ENCODE data around the gene CAMTA1.
A peak's percentile ranks its signal among the peaks of the same experiment; 100 is the strongest.

The CAMTA1 gene

GRCh38 chr1:7505771-7506453, 720.7 kb downstream of the CAMTA1 start:
- Histone ChIP-seq H3K14ac (ENCODE audit: low read length) (no peak overlapping the region), H2BK12ac (ENCODE audit: low read length) (no peak overlapping the region), H2AK5ac (ENCODE audit: low read length) (no peak overlapping the region), H3K23ac (ENCODE audit: low read length) (no peak overlapping the region), H3K4ac (ENCODE audit: low read depth, low read length) (no peak overlapping the region), H3K9me3 (ENCODE audit: insufficient read depth, low read depth, low read length) (no peaks in the 10 kb centered on the region), H3K4me2 (ENCODE audit: low read length) (no peak overlapping the region), H3K79me2 (ENCODE audit: control insufficient read depth, insufficient read depth, low read length, poor library complexity) (no peaks in the 10 kb centered on the region), H3K27me3 (ENCODE audit: insufficient read depth, low read length) (no peaks in the 10 kb centered on the region), H3K36me3 (ENCODE audit: control insufficient read depth in 1 of 2, insufficient read depth in 2 of 2, low read length in 2 of 2) (no peaks in the 10 kb centered on the region), H3K9ac (ENCODE audit: low read length) (no peak overlapping the region), H2AFZ (ENCODE audit: insufficient read depth, low read length, poor library complexity) (no peak overlapping the region), H3K4me3 (ENCODE audit: low read depth, low read length) (no peak overlapping the region), H2BK5ac (ENCODE audit: low read depth, low read length, poor library complexity) (no peak overlapping the region), H4K8ac (ENCODE audit: low read depth, low read length) (no peak overlapping the region), H3K79me1 (ENCODE audit: low read length) (no peaks in the 10 kb centered on the region), H4K12ac (ENCODE audit: low read depth, low read length) (no peak overlapping the region), H2BK120ac (ENCODE audit: insufficient read depth, low read length, poor library complexity) (no peak overlapping the region), H3K18ac (ENCODE audit: low read length) (no peak overlapping the region), H3K27ac (ENCODE audit: low read depth, low read length) (no peak overlapping the region), H3K4me1 (ENCODE audit: control insufficient read depth in 1 of 2, insufficient read depth in 2 of 2, low read length in 2 of 2) (no peaks in the 10 kb centered on the region), H4K91ac (ENCODE audit: low read depth, low read length) (no peak overlapping the region)
- WGBS (ENCODE audit: extremely low coverage, insufficient coverage, insufficient read length) = no CpG with 5 or more reads among the region's 16 CpGs
- no peak for DNase-seq

DNA sequence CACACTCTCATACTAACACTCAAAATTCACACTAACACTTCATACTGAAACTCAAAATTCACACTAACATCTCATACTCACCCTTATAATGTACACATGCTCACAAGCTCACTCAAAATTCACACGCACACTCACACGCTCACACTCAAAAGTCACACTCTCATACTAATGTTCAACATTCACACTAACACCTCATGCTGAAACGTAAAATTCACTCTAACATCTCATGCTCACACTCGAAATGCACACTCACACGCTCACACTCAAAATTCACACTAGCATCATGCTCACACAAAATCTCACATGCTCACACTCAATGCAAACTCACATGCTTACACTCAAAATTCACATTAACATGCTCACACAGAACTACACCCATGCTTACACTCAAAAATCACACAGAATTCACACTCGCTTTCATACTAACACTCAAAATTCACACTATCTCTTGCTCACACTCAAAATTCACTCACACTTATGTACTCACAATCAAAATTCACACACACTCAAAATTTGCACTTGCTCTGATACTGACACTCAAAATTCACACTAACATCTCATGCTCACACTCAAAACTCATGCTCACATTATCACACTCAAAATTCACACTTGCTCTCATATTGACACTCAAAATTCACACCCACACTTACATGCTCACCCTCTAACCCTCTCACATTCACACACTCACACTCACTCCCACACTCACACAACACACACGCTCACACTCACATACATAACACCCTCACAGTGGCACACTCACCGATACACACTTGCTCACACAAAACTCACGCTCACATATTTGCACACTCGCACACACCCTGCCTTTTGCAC, 721.4 kb downstream of the CAMTA1 start:
- no peak overlapping the region for H3K23ac ChIP-seq (ENCODE audit: low read length)
- H2BK120ac ChIP-seq (ENCODE audit: insufficient read depth, low read length, poor library complexity) = no peak overlapping the region
- H3K27ac ChIP-seq (ENCODE audit: low read depth, low read length) = no peak overlapping the region
- no peaks in the 10 kb centered on the region for H3K79me1 ChIP-seq (ENCODE audit: low read length)
- H3K4me2 ChIP-seq (ENCODE audit: low read length) = no peak overlapping the region
- H3K18ac ChIP-seq (ENCODE audit: low read length) = no peak overlapping the region
- no peak overlapping the region for H4K12ac ChIP-seq (ENCODE audit: low read depth, low read length)
- H2BK5ac ChIP-seq (ENCODE audit: low read depth, low read length, poor library complexity) = no peak overlapping the region
- WGBS (ENCODE audit: extremely low coverage, insufficient coverage, insufficient read length) = 100% methylated on average over 9 of the region's 10 CpGs
- H4K91ac ChIP-seq (ENCODE audit: low read depth, low read length) = no peak overlapping the region
- H3K4ac ChIP-seq (ENCODE audit: low read depth, low read length) = no peak overlapping the region
- H2AFZ ChIP-seq (ENCODE audit: insufficient read depth, low read length, poor library complexity) = no peak overlapping the region
- no peaks in the 10 kb centered on the region for H3K9me3 ChIP-seq (ENCODE audit: insufficient read depth, low read depth, low read length)
- H2BK12ac ChIP-seq (ENCODE audit: low read length) = no peak overlapping the region
- H3K14ac ChIP-seq (ENCODE audit: low read length) = no peak overlapping the region
- H2AK5ac ChIP-seq (ENCODE audit: low read length) = no peak overlapping the region
- no peak overlapping the region for H4K8ac ChIP-seq (ENCODE audit: low read depth, low read length)
- no peaks in the 10 kb centered on the region for H3K27me3 ChIP-seq (ENCODE audit: insufficient read depth, low read length)
- no peak overlapping the region for H3K9ac ChIP-seq (ENCODE audit: low read length)
- no peaks in the 10 kb centered on the region for H3K4me1 ChIP-seq (ENCODE audit: control insufficient read depth in 1 of 2, insufficient read depth in 2 of 2, low read length in 2 of 2)
- no peak for DNase-seq
- peak overlapping the region; percentile 32 for H3K4me3 ChIP-seq (ENCODE audit: low read depth, low read length)
- no peaks in the 10 kb centered on the region for H3K36me3 ChIP-seq (ENCODE audit: control insufficient read depth in 1 of 2, insufficient read depth in 2 of 2, low read length in 2 of 2)
- no peaks in the 10 kb centered on the region for H3K79me2 ChIP-seq (ENCODE audit: control insufficient read depth, insufficient read depth, low read length, poor library complexity)

GRCh38 chr1:7507285-7508019, 722.2 kb downstream of the CAMTA1 start:
- no peaks in the 10 kb centered on the region for H3K79me2 ChIP-seq (ENCODE audit: control insufficient read depth, insufficient read depth, low read length, poor library complexity)
- no peak overlapping the region for H2AFZ ChIP-seq (ENCODE audit: insufficient read depth, low read length, poor library complexity)
- H4K8ac ChIP-seq (ENCODE audit: low read depth, low read length) = no peak overlapping the region
- no peak overlapping the region for H4K12ac ChIP-seq (ENCODE audit: low read depth, low read length)
- WGBS (ENCODE audit: extremely low coverage, insufficient coverage, insufficient read length) = no CpG with 5 or more reads among the region's 21 CpGs
- no peak overlapping the region for H3K23ac ChIP-seq (ENCODE audit: low read length)
- no peak overlapping the region for H3K9ac ChIP-seq (ENCODE audit: low read length)
- no peak overlapping the region for H3K18ac ChIP-seq (ENCODE audit: low read length)
- no peaks in the 10 kb centered on the region for H3K79me1 ChIP-seq (ENCODE audit: low read length)
- H3K4me2 ChIP-seq (ENCODE audit: low read length) = no peak overlapping the region
- no peak overlapping the region for H2BK5ac ChIP-seq (ENCODE audit: low read depth, low read length, poor library complexity)
- no peak overlapping the region for H3K14ac ChIP-seq (ENCODE audit: low read length)
- H2AK5ac ChIP-seq (ENCODE audit: low read length) = no peak overlapping the region
- H3K9me3 ChIP-seq (ENCODE audit: insufficient read depth, low read depth, low read length) = no peaks in the 10 kb centered on the region
- H3K27me3 ChIP-seq (ENCODE audit: insufficient read depth, low read length) = no peaks in the 10 kb centered on the region
- peak overlapping the region; percentile 32 for H3K4me3 ChIP-seq (ENCODE audit: low read depth, low read length)
- H3K4ac ChIP-seq (ENCODE audit: low read depth, low read length) = no peak overlapping the region
- H3K36me3 ChIP-seq (ENCODE audit: control insufficient read depth in 1 of 2, insufficient read depth in 2 of 2, low read length in 2 of 2) = no peaks in the 10 kb centered on the region
- no peaks in the 10 kb centered on the region for H3K4me1 ChIP-seq (ENCODE audit: control insufficient read depth in 1 of 2, insufficient read depth in 2 of 2, low read length in 2 of 2)
- H2BK120ac ChIP-seq (ENCODE audit: insufficient read depth, low read length, poor library complexity) = no peak overlapping the region
- H2BK12ac ChIP-seq (ENCODE audit: low read length) = no peak overlapping the region
- no peak for DNase-seq
- H4K91ac ChIP-seq (ENCODE audit: low read depth, low read length) = no peak overlapping the region
- no peak overlapping the region for H3K27ac ChIP-seq (ENCODE audit: low read depth, low read length)

- Histone ChIP-seq H2BK5ac (ENCODE audit: low read depth, low read length, poor library complexity) (no peak overlapping the region), H3K18ac (ENCODE audit: low read length) (no peak overlapping the region)
- WGBS (ENCODE audit: extremely low coverage, insufficient coverage, insufficient read length) = no CpG with 5 or more reads among the region's 16 CpGs
Measured at GRCh38 chr1:7508052-7508933, 723.0 kb downstream of the CAMTA1 start.

More at GRCh38 chr1:7508052-7508933, 723.0 kb downstream of the CAMTA1 start:
- Histone ChIP-seq H2AK5ac (ENCODE audit: low read length) (no peak overlapping the region), H3K9me3 (ENCODE audit: insufficient read depth, low read depth, low read length) (no peaks in the 10 kb centered on the region), H3K36me3 (ENCODE audit: control insufficient read depth in 1 of 2, insufficient read depth in 2 of 2, low read length in 2 of 2) (no peaks in the 10 kb centered on the region), H2AFZ (ENCODE audit: insufficient read depth, low read length, poor library complexity) (no peak overlapping the region), H3K4me2 (ENCODE audit: low read length) (no peak overlapping the region), H3K79me2 (ENCODE audit: control insufficient read depth, insufficient read depth, low read length, poor library complexity) (no peaks in the 10 kb centered on the region), H3K14ac (ENCODE audit: low read length) (no peak overlapping the region), H3K9ac (ENCODE audit: low read length) (no peak overlapping the region), H3K4me1 (ENCODE audit: control insufficient read depth in 1 of 2, insufficient read depth in 2 of 2, low read length in 2 of 2) (no peaks in the 10 kb centered on the region), H3K23ac (ENCODE audit: low read length) (no peak overlapping the region), H3K79me1 (ENCODE audit: low read length) (no peaks in the 10 kb centered on the region), H2BK12ac (ENCODE audit: low read length) (no peak overlapping the region), H3K4ac (ENCODE audit: low read depth, low read length) (no peak overlapping the region), H4K12ac (ENCODE audit: low read depth, low read length) (no peak overlapping the region), H4K8ac (ENCODE audit: low read depth, low read length) (no peak overlapping the region), H4K91ac (ENCODE audit: low read depth, low read length) (no peak overlapping the region), H2BK120ac (ENCODE audit: insufficient read depth, low read length, poor library complexity) (no peak overlapping the region), H3K27me3 (ENCODE audit: insufficient read depth, low read length) (no peaks in the 10 kb centered on the region), H3K4me3 (ENCODE audit: low read depth, low read length) (no peak overlapping the region), H3K27ac (ENCODE audit: low read depth, low read length) (no peak overlapping the region)
- DNase-seq = no peak
